Adrenal gland (tissue), 5 donors: ENCODE data around the gene IGIP.

Source experiments
- POLR2A ChIP-seq, 2 donors: fragments of 450-650 bp; IDR thresholded peaks; one replicate each; pipeline ENCODE4 v1.6.1; 2017; ENCODE audit warnings: antibody characterized with exemption in 2 of 2, mild to moderate bottlenecking in 2 of 2, moderate library complexity in 1 of 2
- TF ChIP-seq, protein P1 (sequence below), 6 experiments: fragments of 450-650 bp in 4 of 6; fragments of 200-600 bp in 2 of 6; sonication (generic) in 1 of 6; IDR thresholded peaks; 1 replicate in 5 of 6; 2 replicates in 1 of 6; pipeline versions ENCODE4 v1.5.1 to v1.8.0; 2016 to 2021; ENCODE audit warnings: antibody characterized with exemption in 6 of 6, mild to moderate bottlenecking in 2 of 6, moderate library complexity in 1 of 6
- donor health status: DM: no; HTN: no; CAD: no.

DNA sequence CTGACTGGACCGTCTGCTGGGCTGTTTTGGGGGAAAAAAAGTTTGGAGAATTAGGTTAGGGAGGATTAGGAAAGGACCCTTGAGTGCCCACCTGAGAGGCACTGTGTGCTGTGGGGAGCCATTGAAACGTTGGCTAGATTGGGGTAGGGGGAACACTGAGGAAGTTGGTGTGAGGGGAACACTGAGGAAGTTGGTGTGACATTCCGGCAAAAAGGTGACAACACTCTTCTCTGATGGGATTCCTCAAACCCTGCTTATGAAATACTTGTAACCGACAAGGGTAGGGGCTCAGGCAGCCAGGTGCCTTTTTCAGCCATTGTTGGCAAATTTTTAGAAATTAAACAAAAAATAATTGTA lies 50.3 kb downstream of the IGIP start:
- no peak for TF ChIP-seq POLR2A (IDR thresholded peaks at IDR 0.05)
- TF ChIP-seq, protein P1, sequence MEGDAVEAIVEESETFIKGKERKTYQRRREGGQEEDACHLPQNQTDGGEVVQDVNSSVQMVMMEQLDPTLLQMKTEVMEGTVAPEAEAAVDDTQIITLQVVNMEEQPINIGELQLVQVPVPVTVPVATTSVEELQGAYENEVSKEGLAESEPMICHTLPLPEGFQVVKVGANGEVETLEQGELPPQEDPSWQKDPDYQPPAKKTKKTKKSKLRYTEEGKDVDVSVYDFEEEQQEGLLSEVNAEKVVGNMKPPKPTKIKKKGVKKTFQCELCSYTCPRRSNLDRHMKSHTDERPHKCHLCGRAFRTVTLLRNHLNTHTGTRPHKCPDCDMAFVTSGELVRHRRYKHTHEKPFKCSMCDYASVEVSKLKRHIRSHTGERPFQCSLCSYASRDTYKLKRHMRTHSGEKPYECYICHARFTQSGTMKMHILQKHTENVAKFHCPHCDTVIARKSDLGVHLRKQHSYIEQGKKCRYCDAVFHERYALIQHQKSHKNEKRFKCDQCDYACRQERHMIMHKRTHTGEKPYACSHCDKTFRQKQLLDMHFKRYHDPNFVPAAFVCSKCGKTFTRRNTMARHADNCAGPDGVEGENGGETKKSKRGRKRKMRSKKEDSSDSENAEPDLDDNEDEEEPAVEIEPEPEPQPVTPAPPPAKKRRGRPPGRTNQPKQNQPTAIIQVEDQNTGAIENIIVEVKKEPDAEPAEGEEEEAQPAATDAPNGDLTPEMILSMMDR (IDR thresholded peaks at IDR 0.05): no peak
